ENCODE measurements around the gene TBC1D22A. TPM values are rescaled to one million over a fixed set of nuclear protein-coding genes. Genes with fewer than 3 reads are reported as not detected.

Gene TBC1D22A
- total and polyA plus RNA-seq, 2 experiments from 2014 or later: 9.6 to 13.3 TPM

GRCh38 chr22:46911346-46911745, 148.9 kb downstream of the TBC1D22A start:
- Mint-ChIP-seq H3K4me1 (peaks cover 9% of the 10 kb centered on the region), H3K36me3 (ENCODE audit: low read depth) (no peaks in the 10 kb centered on the region; the same call in 2 of the 3 replicates), H3K4me3 (no peak overlapping the region), H3K27ac (no peak overlapping the region), H3K9me3 (no peaks in the 10 kb centered on the region), H3K27me3 (ENCODE audit: insufficient read depth, low read depth, poor library complexity) (peaks cover 5% of the 10 kb centered on the region)
- no peak for ATAC-seq
- H2AFZ ChIP-seq: no peak overlapping the region
- no peak for TF ChIP-seq EZH2 (IDR thresholded peaks at IDR 0.05; ENCODE audit: low read depth, unreplicated experiment)
- no peaks in the 10 kb centered on the region for H3K79me2 ChIP-seq (replicated peaks; ENCODE audit: insufficient read depth)
- H3K4me1 ChIP-seq (ENCODE audit: insufficient read depth): no peaks in the 10 kb centered on the region
- no peaks in the 10 kb centered on the region for H3K36me3 ChIP-seq (ENCODE audit: insufficient read depth)
- no peaks in the 10 kb centered on the region for H3K9me2 ChIP-seq (ENCODE audit: insufficient read depth)
- no peak for DNase-seq (ENCODE audit: low spot score)
- no peaks in the 10 kb centered on the region for H4K20me1 ChIP-seq (replicated peaks; ENCODE audit: insufficient read depth)
- no peaks in the 10 kb centered on the region for H3K27me3 ChIP-seq (ENCODE audit: insufficient read depth)
- H3K4me2 ChIP-seq: no peak overlapping the region
- H3K27ac ChIP-seq (ENCODE audit: low read depth): no peak overlapping the region
- H3F3A ChIP-seq (replicated peaks; ENCODE audit: low read depth): no peaks in the 10 kb centered on the region
- no peak overlapping the region for H3K4me3 ChIP-seq

- no peaks in the 10 kb centered on the region for H3K9me3 Mint-ChIP-seq
- H3K36me3 Mint-ChIP-seq (ENCODE audit: low read depth): no peaks in the 10 kb centered on the region; the same call in 1 of the 3 replicates
- H3K9me2 ChIP-seq (ENCODE audit: insufficient read depth): no peaks in the 10 kb centered on the region
- no peak for TF ChIP-seq ETS1 (IDR thresholded peaks at IDR 0.05)
- TF ChIP-seq CTCF (conservative IDR thresholded peaks at IDR 0.05; ENCODE audit: low read depth in 2 of 2): no peak
- no peak for TF ChIP-seq EZH2 (IDR thresholded peaks at IDR 0.05; ENCODE audit: low read depth, unreplicated experiment)
- TF ChIP-seq ZNF114 (CRISPR knock-in tag; IDR thresholded peaks at IDR 0.05): no peak
- TF ChIP-seq REST (IDR thresholded peaks at IDR 0.05; ENCODE audit: unreplicated experiment): no peak
- TF ChIP-seq STAT1 (IDR thresholded peaks at IDR 0.05; ENCODE audit: unreplicated experiment): no peak
- no peak for TF ChIP-seq JUNB (IDR thresholded peaks at IDR 0.05; ENCODE audit: unreplicated experiment)
- no peak for TF ChIP-seq EZH2phosphoT487 (IDR thresholded peaks at IDR 0.05; ENCODE audit: unreplicated experiment)
- TF ChIP-seq NANOG (IDR thresholded peaks at IDR 0.05; ENCODE audit: borderline replicate concordance): no peak
- H4K20me1 ChIP-seq (replicated peaks; ENCODE audit: insufficient read depth): no peaks in the 10 kb centered on the region
- no peaks in the 10 kb centered on the region for H3F3A ChIP-seq (replicated peaks; ENCODE audit: low read depth)
- no peaks in the 10 kb centered on the region for H3K36me3 ChIP-seq (ENCODE audit: insufficient read depth)
- H3K79me2 ChIP-seq (replicated peaks; ENCODE audit: insufficient read depth): no peaks in the 10 kb centered on the region
- no peaks in the 10 kb centered on the region for H3K4me1 ChIP-seq (ENCODE audit: insufficient read depth)
- H3K27ac ChIP-seq (ENCODE audit: low read depth): no peak overlapping the region
- no peak overlapping the region for H3K27ac Mint-ChIP-seq
- no peaks in the 10 kb centered on the region for H3K27me3 ChIP-seq (ENCODE audit: insufficient read depth)
- H3K4me2 ChIP-seq: no peak overlapping the region
- DNase-seq (ENCODE audit: low spot score) (no peak), ATAC-seq (no peak)
- peaks cover 4% of the 10 kb centered on the region; the same call in 2 of the 3 replicates for H3K4me1 Mint-ChIP-seq
- H3K4me3 Mint-ChIP-seq: no peak overlapping the region
- H2AFZ ChIP-seq: no peak overlapping the region
- peaks cover 6% of the 10 kb centered on the region for H3K27me3 Mint-ChIP-seq (ENCODE audit: insufficient read depth, low read depth, poor library complexity)
- no peak overlapping the region for H3K4me3 ChIP-seq
These were observed 150.9 kb downstream of the TBC1D22A start for GRCh38 chr22:46913351-46913750.
